SK-N-MC (cell line): ENCODE results near the gene OGFR.

ENCODE experiments used
- EZH2 ChIP-seq: fragments of 200-600 bp; sonication (generic); IDR thresholded peaks from one replicate; pipeline ENCODE4 v1.6.1; 2017; ENCODE audit warnings: antibody characterized with exemption
- FOXP2 ChIP-seq: optimal IDR thresholded peaks from 2 replicates; pipeline ENCODE3; 2011; ENCODE audit warnings: mild to moderate bottlenecking, moderate library complexity; ENCODE audit not compliant: insufficient read depth; ENCODE audit errors: extremely low read length, control extremely low read depth
- POLR2AphosphoS5 ChIP-seq: IDR thresholded peaks from 2 replicates; pipeline ENCODE4 v1.6.1; 2012; ENCODE audit warnings: mild to moderate bottlenecking, low read depth, low read length, borderline replicate concordance

DNA sequence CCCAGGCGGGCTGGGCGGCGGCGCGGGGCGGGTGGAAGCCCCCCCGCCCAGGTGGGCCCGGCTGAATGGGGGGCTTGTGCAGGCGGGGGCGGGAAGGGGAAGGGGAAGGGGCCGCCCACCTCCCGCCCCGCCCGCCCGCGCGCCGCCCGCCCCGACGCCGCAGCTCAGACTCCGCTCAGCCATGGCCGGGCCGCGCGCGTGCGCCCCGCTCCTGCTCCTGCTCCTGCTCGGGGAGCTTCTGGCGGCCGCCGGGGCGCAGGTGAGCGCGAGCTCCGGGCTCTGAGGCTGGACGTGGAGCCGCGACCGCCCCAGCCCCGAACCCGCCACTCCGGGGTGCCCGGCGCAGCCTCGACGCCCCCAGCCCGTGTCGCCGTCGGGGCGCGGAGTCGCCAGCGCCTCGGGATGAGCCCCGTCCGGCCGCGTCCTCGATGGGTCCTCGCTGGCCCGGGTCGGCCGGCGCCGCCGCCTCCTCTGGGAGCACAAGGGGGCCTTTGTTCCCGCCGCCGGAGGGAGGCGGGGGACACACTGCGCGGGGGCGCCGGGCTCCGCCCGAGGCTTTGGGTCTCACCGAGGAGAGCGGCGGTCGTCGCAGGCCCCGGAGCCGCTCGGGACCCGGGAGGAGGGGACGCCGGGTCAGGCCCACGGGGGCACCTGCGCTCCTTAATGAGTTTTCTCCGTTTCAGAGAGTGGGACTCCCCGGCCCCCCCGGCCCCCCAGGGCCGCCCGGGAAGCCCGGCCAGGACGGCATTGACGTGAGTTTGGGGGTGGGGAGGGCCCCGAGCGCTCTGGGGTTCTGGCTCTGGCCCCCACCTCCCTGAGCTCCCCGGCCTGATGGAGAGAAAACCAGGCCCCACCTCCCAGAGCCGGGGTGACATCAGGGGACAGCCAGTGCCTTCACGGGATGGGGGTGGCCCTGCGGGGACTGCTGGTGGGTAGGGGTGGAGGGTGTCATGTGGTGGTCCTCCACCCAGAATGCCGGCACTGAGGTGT lies 12.5 kb downstream of the OGFR start, which contains the start of gene COL9A3:
- TF ChIP-seq EZH2 (no peak), POLR2AphosphoS5 (no peak), FOXP2 (no peak)
